HG02852 (cell line): ENCODE measurements around the gene DUS1L.

Experiments used
- ATAC-seq: cut with Tn5 transposase; IDR thresholded peaks from one replicate; pipeline ENCODE4 v1.9.1; 2021; ENCODE audit warnings: mild to moderate bottlenecking, moderate library complexity; ENCODE audit not compliant: unreplicated experiment

The DUS1L gene

DNA sequence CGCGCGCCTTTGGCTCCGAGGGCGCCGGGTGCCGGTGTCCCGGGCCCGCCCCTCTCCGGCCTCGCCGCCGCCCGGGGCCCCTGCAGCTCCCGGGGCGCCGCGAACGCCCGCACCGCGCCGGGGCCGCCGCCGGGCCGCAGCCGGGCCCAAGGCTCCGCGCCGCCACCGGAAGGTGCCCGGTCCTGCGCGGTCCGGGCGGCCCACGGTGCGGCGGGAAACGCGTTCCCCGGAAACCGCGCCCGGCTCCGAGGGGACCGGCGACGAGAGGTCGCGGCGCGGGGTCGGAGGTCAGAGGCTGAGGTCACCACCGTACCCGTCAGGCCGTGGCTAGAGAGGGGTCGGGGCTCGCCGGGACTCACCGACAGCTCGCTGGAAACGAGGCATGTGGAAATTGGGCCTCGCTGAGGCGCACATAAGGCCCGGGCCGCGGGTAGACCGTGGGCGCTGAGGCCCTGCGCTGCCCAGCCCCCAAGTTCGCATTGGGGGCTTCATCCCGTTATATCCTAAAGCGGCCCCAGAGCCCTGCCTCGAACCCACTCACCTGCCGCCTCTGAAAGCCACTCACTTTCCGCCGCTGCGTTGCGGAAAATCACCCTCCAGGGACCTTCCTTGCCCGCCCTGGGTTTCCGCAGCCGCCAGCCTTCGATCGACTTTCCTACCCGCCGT is at the start of gene DUS1L:
TSS of gene DUS1L (minus strand) at position 167 of the 666 bp plus-strand sequence. CDS start 745 bp downstream, outside the sequence.
- peak; percentile 47 for ATAC-seq

DNA sequence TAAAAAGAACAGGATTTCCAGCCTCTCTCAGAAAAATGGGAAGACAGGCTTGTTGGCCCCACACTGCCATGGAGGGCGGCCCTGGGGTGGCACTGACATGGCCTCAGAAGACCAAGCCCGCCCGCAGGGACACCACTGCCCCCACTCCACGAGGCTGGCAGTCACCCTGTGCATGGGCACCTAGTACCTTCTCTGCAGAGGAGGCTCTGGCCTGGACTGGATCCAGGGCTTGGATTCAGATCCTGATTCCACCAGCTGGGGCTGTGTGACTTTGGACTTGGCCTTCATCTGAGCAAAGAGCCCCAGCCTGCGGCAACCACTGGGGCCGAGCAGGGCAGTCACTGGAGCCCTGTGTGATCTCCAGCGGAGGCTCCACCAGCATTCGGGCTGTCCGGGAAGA is 49.3 kb upstream of the DUS1L start:
- no peak for ATAC-seq

DNA sequence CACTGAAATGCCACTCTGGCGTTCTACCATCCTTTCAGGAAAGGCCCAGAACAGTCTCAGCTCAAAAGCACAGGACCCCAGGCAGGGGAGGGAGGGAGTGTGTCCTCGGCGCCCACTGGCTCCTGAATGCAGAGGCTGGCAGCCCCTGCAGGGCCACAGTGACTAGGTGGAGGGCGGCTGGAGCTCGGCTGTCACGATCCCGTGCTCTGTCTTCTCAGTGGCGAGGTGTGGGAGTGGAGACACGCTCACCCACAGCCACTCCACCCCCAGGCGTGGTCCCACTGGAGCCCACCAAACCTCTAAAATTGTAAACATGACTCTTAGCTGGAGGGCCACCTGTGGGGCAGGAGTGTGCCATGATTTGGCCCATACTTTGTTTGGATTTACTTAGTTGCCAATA is 48.8 kb upstream of the DUS1L start:
- ATAC-seq, result no peak

GRCh38 chr17:82113941-82114340 is 48.3 kb upstream of the DUS1L start:
- ATAC-seq, result no peak

DNA sequence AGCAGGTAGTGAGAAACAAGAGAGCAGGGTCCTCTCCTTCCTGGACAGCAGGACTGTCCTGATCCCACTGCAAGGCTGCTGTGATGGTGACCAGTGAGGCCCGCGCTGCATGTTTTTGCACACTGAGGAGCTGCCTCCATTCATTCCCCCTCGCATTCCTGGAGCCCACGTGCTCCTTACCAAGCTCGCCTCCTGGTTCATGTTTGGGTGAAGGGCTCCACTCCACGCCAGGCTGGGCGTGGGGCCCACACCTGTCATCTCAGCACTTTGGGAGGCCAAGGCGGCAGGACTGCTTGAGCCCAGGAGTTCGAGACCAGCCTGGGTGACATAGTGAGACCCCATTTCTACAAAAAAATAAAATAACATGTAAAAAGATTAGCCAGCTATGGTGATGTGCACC is 47.8 kb upstream of the DUS1L start:
- ATAC-seq, result no peak

GRCh38 chr17:82112914-82113311 is 47.3 kb upstream of the DUS1L start:
- ATAC-seq, result no peak

- no peak for ATAC-seq
Observed at GRCh38 chr17:82112181-82112913, 46.7 kb upstream of the DUS1L start.

GRCh38 chr17:82110298-82110697 is 44.7 kb upstream of the DUS1L start:
- ATAC-seq, result no peak

- ATAC-seq, result no peak
Observed at GRCh38 chr17:82108961-82109475, 43.4 kb upstream of the DUS1L start.

DNA sequence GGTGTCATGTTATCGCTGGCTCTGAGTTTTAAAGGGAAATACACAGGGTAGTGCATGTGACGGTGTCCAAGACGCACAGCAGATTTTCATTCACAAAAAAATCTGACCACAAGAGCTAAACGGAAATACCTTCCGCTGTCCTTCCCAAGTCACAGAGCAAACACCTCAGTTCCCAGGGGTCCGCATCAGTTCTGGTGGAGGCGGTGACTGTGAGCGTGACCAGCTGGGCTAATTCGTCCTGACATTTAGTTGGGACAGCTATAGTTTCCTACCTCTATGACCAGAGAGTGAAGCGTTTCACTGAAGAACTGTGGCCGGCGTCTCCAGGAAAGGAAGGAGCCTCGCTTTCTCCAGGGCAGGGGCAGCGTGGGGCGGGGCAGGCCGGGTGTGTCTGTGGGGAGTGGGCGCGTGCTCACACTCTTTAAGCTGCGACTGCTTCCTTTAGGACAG is 42.9 kb upstream of the DUS1L start:
- no peak for ATAC-seq

DNA sequence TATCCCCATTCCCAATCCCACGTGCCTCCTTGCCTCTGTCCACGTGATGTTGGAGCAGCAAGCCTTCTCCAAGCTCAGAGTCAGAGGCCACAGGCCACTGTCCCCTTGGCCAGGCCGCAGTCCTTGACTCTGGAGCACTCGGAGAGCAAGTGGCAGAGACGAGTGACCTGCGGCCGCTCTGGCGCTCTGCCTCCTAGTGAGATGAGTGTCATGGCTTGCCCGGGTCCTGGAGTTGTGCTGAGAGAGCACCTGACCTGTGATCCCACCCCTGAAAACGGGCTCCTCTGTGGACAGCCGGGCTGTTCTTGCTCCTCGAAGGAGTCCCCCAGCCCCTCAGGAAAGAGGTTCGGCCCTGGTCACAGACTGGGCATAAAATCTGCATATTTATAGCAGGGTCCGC is 42.4 kb upstream of the DUS1L start:
- ATAC-seq, result no peak

DNA sequence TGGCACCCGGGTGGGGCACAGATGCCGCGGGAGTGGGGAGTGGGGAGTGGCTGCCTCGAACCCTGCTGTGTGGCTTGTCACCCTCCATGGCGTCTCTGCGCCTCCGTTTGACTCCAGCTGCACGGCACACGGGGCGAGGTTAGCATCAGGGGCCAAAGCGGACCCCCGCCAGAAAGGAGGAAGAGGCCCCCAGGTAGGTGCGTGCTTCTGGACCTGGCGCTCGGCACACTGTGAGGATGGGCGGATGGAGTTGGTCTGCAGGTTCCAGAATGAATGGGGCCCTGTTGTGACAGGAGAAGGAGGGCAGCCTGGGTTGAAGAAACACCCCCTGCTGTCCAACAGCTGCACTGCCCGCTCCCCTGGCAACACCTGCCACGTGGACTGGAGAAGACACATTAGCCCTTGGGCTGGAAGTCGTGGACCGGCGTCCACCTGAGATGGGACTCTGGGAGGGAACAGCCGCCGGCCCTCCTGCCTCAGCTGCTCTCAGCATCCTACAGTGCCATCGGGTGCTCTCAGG is 41.8 kb upstream of the DUS1L start:
- ATAC-seq, result no peak

DNA sequence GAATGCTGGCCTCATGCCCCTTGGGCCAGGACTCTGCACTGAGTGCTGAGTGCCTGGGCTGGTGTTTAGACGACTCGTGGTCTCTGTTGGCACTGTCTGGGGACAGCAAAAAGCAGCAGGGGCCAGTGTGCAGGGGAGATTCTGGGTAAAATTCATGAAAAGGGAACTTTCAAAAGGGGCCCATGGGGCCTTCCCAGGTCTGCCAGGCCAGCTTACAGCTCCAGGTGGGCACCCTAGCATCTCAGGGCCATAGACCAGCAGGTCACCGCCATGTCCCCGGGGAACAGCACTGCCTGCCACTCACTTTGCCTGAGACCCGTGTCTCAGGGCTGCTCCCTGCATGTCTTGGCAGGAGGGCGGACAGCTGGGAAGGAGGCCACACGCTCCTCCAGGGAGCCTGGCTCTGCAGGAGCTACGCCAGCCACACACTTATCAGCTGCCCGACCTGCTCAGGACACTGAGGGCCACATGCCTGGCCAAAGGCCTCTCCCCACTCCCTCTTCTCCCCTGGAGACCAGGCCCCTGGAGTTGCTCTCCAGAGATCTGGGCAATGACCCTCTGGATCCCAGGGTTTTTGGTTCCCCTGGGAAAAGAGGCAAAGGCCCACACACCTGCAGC is 41.2 kb upstream of the DUS1L start:
- ATAC-seq, result peak; percentile 17

DNA sequence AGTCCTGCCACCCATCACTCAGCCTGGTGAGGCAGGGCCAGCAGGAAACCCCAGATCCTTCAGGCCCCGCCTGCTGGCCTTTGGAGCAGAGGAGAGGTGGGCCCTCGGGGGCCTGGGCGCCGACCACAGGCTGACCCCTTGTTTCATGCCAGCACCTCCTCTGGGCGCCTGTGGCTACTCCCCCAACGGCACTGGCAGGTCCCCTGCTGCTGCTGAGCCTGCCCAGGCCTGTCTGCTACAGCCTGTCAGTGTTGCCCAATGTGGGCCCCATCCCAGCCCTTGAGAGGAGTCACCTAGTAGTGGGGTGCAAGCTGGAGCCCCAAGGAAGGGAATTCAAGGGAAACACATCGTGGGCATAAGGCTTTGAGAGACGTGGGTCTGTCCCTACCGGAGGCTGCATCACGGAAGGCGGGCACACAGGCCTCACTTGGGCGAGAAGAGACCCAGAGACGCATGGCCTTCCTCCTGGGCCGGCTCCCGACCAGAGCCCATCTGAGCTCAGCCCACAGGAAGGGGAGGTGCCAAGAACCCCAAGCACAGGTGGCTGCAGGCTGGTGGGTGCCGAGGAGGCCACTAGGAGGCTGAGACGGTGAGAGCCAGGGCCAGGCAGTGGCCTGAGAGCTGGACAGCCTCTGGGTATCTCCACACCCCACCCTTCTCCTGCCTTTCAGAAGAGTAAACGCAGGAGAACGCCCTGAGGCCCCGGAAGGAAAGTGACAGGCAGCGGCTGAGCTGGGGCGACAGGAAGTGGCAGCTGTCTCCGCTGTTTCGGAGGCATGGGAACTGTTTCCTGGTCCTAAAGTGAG is 40.5 kb upstream of the DUS1L start:
- ATAC-seq, result peak; percentile 79

- ATAC-seq, result no peak
Observed at GRCh38 chr17:82105417-82105881, 39.8 kb upstream of the DUS1L start.

GRCh38 chr17:82104797-82105416 is 39.3 kb upstream of the DUS1L start:
- ATAC-seq, result no peak

DNA sequence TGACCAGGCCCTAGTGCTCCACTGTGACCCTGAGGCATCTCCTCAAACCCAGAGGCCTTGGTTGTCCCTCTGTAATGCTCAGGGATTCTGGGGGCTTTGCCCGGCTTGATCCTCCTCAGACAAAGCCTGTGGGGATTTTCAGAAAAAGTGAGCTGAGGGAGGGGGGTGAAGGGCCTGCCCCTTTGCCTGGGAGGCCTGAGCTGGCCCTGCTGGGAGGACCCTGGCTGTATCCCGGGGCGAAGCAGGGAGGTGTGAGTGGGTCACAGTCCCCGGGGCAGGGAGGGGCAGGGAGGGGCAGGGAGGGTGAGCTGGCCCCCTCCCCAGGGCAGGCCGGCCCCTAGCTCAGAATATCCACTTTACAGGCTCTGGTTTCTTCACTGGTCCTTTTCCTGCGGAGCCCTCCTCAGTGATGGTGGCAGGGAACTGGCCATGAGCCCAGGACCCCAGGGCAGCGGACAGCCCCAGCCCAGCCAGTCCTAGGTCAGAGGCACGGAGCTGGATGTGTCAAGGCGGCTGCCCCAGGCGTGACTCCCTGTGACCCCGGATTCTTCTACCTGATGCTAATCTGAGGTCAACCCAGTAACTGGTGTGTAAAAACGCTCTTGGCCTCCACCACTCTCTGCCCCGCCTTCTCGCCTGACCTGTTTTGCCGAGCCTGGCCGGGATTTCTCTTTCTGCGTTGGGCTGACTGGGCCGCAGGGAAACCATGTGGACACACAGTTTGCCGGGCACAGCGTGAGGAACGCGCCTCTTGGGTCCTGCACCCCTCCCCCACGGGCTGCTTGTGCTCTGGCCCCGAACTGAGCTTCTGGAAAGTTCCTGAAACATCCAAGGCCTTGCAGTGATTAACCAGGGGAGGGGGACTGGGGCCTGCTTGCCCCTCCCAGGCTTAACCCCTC is 38.2 kb upstream of the DUS1L start:
- ATAC-seq, result no peak

DNA sequence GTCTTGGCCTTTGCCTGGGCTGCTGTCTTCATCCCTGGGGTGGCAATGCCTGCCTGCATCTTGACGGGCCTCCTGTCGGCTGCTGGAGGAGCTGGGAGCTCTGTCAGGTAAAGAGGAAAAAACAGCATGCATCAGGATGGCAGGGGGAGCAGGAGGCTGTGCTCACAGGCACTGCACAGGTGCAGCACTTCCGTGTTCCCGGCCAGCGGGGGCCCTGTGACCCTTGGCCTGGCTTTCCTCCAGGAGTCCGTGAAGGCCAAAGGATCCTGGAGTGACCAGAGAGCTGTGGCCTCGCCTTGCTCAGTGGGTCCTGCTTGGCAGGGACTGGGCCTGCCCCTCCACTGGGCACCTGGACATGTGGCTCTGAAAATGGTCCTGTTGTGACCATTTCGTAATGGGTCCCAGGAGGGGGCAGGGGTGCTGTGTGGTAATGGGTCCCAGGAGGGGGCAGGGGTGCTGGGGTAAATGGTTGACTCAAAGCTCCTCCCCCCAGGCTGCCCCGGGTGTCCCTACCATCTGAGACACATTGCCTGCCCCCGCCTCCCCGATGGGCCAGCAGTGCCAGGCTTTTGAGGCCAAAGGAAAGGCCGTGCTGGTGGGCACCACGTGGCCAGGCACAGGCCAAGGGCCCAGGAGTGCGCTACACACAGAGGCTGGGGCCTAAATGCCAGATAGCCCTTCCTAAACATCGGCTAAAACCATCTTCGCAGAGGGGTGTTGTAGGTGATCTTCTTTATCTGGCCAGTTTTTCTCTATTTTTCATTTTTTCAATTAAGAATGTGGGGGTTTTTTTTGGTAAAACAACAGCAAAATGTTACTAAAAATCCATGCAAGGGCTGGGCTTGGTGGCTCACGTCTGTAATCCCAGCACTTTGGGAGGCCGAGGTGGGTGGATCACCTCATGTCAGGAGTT is 36.4 kb upstream of the DUS1L start:
- no peak for ATAC-seq
